ENCODE measurements around the gene BMPER.

GRCh38 chr7:33952824-33953223 lies 47.5 kb downstream of the BMPER start:
- TF ChIP-seq CTCF (IDR thresholded peaks at IDR 0.05; ENCODE audit: poor library complexity, severe bottlenecking) (no peak), REST (IDR thresholded peaks at IDR 0.05; ENCODE audit: borderline replicate concordance) (no peak), POLR2AphosphoS5 (IDR thresholded peaks at IDR 0.05) (no peak), EZH2 (IDR thresholded peaks at IDR 0.05; ENCODE audit: borderline replicate concordance, insufficient read depth, low read length, poor library complexity, severe bottlenecking) (no peak), EP300 (conservative IDR thresholded peaks at IDR 0.05; ENCODE audit: poor library complexity, severe bottlenecking) (no peak), MXI1 (conservative IDR thresholded peaks at IDR 0.05; ENCODE audit: poor library complexity, severe bottlenecking) (no peak), RAD21 (conservative IDR thresholded peaks at IDR 0.05) (no peak), SMC3 (conservative IDR thresholded peaks at IDR 0.05; ENCODE audit: poor library complexity) (no peak), TAF1 (IDR thresholded peaks at IDR 0.05; ENCODE audit: low read depth) (no peak)

Measured in neural cell (in vitro differentiated cells).